ENCODE measurements around the gene ALOX5AP.
A peak's percentile ranks its signal among the peaks of the same experiment; 100 is the strongest.

ALOX5AP gene

GRCh38 chr13:30725326-30726085 lies 9.8 kb upstream of the ALOX5AP start:
- Mint-ChIP-seq H3K27me3 (no peaks in the 10 kb centered on the region), H3K27ac (no peak overlapping the region), H3K4me3 (no peak overlapping the region), H3K9me3 (no peaks in the 10 kb centered on the region), H3K4me1 (peaks cover 29% of the 10 kb centered on the region), H3K36me3 (no peaks in the 10 kb centered on the region)
- ATAC-seq, result no peak

DNA sequence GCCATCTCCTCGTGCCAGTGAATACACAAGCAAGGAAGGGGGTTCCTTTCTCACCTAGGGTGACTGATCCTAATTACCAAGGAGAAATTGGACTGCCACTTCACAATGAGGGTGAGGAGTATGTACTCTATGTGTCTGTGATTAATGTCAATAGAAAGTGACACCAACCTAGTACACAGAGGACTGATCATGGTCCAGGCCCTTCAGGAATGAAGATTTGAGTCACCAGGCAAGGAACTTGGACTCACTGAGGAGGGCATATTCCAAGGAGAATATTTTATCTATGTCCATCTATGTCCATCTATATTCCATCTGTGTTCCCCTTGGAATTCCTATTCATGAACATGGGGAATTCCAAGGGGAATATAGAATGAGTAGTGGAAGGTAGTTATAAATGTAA lies 9.2 kb upstream of the ALOX5AP start:
- no peaks in the 10 kb centered on the region for H3K36me3 Mint-ChIP-seq
- H3K4me1 Mint-ChIP-seq, result peaks cover 23% of the 10 kb centered on the region
- no peaks in the 10 kb centered on the region for H3K9me3 Mint-ChIP-seq
- H3K4me3 Mint-ChIP-seq, result no peak overlapping the region
- no peak for ATAC-seq
- no peak overlapping the region for H3K27ac Mint-ChIP-seq
- H3K27me3 Mint-ChIP-seq, result no peaks in the 10 kb centered on the region

DNA sequence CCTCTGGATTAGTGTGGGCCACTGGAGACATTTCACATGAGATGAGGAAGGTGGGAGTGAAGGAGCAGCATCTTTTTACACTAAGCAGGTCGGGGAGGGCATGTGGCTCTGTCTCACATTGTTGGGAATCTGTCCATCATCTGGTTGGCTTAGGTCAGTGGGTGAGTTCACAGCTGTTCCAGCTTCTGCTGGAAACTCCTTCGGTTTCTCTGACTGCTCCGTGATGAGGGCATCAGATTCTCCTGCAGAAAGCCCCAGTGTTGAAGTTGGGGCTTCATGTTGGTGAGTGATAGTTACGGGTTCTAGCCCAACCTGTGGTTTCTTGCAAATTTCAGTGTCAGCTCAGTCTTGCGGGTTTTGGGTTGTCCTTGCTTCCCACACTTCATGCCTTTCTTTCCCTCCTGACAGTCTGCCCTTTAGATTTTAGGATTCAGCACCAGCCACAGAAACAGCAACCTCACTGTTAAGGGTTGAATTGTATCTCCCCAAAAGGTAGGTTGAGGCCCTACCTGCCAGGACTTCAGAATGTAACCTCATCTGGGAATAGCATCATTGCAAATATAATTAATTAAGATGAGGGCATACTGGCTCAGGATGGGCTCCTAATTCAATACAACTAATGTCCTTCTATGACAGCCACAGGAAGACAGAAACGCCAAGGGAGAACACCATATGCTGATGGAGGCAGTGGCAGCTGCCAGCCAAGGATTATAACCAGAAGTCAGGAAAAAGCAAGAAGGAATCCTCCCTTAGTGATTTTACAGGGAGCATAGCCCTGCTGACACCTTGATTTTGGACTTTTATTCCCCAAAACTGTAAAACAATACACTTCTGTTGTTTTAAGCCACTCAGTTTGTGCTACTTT lies 7.6 kb upstream of the ALOX5AP start:
- H3K27me3 Mint-ChIP-seq, result no peaks in the 10 kb centered on the region
- peaks cover 14% of the 10 kb centered on the region for H3K4me1 Mint-ChIP-seq
- ATAC-seq, result no peak
- no peak overlapping the region for H3K4me3 Mint-ChIP-seq
- no peak overlapping the region for H3K27ac Mint-ChIP-seq
- no peaks in the 10 kb centered on the region for H3K36me3 Mint-ChIP-seq
- no peaks in the 10 kb centered on the region for H3K9me3 Mint-ChIP-seq

- H3K9me3 Mint-ChIP-seq, result no peaks in the 10 kb centered on the region
- no peak overlapping the region for H3K27ac Mint-ChIP-seq
- H3K4me3 Mint-ChIP-seq, result no peak overlapping the region
- ATAC-seq, result no peak
- H3K4me1 Mint-ChIP-seq, result peaks cover 18% of the 10 kb centered on the region
- H3K36me3 Mint-ChIP-seq, result no peaks in the 10 kb centered on the region
- no peaks in the 10 kb centered on the region for H3K27me3 Mint-ChIP-seq
These were observed 5.5 kb upstream of the ALOX5AP start for GRCh38 chr13:30729801-30730200.

GRCh38 chr13:30730526-30730925 lies 4.8 kb upstream of the ALOX5AP start:
- Mint-ChIP-seq H3K4me1 (peaks cover 21% of the 10 kb centered on the region), H3K9me3 (no peaks in the 10 kb centered on the region), H3K27me3 (no peaks in the 10 kb centered on the region), H3K36me3 (no peaks in the 10 kb centered on the region), H3K4me3 (no peak overlapping the region), H3K27ac (no peak overlapping the region)
- no peak for ATAC-seq

DNA sequence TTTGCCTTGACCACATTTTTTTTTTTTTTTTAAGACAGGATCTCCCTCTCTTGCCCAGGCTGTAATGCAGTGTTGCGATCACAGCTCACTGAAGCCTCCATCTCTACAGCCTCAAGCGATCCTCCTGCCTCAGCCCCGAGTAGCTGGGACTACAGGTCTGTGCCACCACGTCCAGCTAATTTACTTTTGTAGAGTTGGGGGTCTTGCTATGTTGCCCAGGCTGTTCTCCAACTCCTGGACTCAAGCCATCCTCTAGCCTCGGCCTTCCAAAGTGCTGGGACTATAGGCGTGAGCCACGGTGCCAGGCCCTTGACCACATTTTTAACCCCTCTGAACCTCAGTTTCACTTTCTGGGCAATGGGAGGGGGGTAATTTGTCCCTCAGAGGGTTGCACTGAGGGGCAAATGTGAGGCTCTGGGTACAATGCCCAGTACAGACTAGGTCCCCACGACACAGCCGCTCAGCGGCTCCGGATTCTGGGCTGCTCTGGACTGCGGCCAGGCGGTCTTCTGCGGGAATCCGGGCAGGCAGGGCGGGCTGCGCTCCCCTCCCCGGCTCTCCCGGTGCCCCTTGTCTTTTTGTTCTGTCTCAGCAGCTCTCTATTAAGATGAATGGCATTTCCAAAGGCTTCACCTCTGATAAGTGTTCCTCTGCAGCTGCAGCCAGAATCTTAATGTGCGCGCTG lies 3.8 kb upstream of the ALOX5AP start:
- H3K9me3 Mint-ChIP-seq, result no peaks in the 10 kb centered on the region
- peaks cover 31% of the 10 kb centered on the region for H3K4me1 Mint-ChIP-seq
- no peak for ATAC-seq
- no peak overlapping the region for H3K27ac Mint-ChIP-seq
- H3K4me3 Mint-ChIP-seq, result no peak overlapping the region
- no peaks in the 10 kb centered on the region for H3K36me3 Mint-ChIP-seq
- H3K27me3 Mint-ChIP-seq, result no peaks in the 10 kb centered on the region

- Mint-ChIP-seq H3K9me3 (no peaks in the 10 kb centered on the region), H3K4me3 (no peak overlapping the region), H3K27ac (no peak overlapping the region), H3K27me3 (no peaks in the 10 kb centered on the region), H3K36me3 (no peaks in the 10 kb centered on the region), H3K4me1 (peaks cover 36% of the 10 kb centered on the region)
- ATAC-seq, result no peak
These were observed 3.3 kb upstream of the ALOX5AP start for GRCh38 chr13:30732046-30732390.

DNA sequence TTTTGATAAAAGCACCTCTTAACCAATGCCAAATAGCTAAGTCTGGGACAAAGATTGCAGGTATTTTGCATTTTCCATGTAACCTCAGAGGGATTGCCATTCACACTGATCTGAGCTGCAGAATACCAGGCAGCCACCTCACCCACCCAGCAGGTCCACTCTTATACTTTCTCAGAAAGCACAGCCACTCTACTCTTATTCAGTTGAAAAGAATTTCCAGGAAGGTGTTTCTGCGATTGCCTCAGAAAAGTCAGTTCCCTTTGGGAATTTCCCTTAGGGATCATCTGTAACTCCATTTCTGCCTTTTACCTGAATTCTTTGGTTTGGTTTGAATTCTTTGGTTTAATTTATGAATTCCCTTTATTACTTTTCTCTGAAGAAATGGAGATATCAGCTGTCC lies 904 bp upstream of the ALOX5AP start:
- Mint-ChIP-seq H3K9me3 (no peaks in the 10 kb centered on the region), H3K27me3 (no peaks in the 10 kb centered on the region), H3K27ac (peak overlapping the region; percentile 86), H3K4me3 (peak overlapping the region; percentile 83), H3K4me1 (peaks cover 58% of the 10 kb centered on the region), H3K36me3 (no peaks in the 10 kb centered on the region)
- no peak for ATAC-seq

GRCh38 chr13:30735872-30736175 lies 481 bp downstream of the ALOX5AP start:
- no peaks in the 10 kb centered on the region for H3K9me3 Mint-ChIP-seq
- H3K36me3 Mint-ChIP-seq, result no peaks in the 10 kb centered on the region
- ATAC-seq, result no peak
- H3K27me3 Mint-ChIP-seq, result no peaks in the 10 kb centered on the region
- H3K27ac Mint-ChIP-seq, result peak overlapping the region; percentile 86
- H3K4me1 Mint-ChIP-seq, result peaks cover 70% of the 10 kb centered on the region
- peak overlapping the region; percentile 83 for H3K4me3 Mint-ChIP-seq

DNA sequence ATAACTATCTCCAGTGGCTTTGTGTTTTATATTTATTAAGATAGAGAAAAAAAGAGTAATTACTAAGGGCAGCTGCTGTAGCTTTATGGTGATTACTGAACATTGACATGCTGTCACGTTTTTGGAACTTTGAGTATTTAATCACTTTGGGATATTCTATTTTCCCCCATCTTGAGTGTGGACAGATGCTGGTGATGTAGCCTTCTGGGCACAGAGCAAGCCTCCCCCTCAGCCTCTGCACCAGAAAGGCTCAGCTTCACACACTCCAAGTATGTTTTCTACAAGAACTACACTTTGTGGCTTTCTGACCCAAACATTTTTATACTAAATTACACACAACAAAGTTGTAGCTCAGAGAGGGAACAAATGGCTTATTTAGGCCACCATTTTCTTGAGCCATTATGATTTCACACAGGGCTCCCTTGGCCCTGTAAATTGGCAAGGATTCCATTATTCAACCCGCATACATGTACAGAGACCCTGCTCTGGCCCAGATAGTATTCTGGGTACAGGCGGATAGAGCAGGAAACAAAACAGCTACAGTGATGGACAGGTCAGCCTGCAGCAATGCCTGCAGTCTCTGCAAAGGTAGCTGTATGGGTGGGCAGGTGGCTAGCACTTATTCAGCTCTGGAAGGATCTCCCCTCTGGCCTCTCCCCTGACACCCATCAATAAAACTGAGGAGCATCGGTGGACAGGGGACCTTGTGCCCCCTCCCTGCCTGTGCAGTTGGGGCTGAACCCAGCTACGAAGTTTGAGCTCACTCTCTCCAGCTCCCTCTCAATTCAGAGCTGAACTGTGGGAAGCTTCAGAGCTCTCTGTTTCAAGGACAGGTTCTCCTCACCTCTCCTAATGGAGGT lies 1.3 kb downstream of the ALOX5AP start:
- ATAC-seq, result no peak
- Mint-ChIP-seq H3K9me3 (no peaks in the 10 kb centered on the region), H3K4me3 (peak overlapping the region; percentile 83), H3K27ac (peak overlapping the region; percentile 86), H3K4me1 (peaks cover 71% of the 10 kb centered on the region), H3K27me3 (no peaks in the 10 kb centered on the region), H3K36me3 (no peaks in the 10 kb centered on the region)

DNA sequence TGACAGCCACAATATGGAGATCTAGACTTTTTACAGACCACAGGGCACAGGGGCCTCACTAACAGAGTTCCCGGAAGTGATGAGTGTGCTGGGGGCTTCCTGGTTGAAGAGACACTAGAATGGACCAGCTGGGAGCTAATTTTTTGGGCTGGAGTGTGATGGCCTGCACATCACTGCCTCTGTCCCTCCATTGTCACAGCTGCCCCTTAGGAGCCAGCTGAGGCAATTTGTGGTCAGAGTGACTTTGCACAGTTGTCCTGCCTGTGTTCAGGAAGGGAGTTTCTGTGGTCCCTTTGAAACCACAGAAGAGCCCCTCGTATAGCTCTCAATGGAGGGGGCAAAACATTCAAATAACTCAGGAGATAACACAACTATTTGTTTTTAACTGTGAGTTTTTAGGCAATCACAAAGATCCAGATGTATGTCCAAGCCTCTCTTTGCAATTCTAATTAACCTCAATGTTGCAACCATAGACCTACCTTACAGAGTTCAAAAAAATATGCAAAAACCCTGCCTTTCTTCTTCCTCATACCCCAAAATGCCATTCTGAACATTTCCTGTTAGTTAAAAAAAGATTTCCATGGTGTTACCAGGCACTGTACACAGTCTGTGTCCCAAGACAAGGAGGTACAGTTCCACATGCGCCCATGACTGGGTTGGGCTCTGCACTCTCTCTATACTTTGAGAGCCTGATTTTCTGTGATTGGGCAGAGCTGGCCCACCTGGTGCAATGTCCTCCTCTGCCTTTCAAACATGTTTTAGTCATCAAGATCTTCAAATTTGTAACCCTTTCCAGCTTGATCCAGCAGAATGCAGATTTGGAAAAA lies 2.4 kb downstream of the ALOX5AP start:
- Mint-ChIP-seq H3K4me1 (peaks cover 69% of the 10 kb centered on the region), H3K36me3 (no peaks in the 10 kb centered on the region), H3K4me3 (peak overlapping the region; percentile 34), H3K9me3 (no peaks in the 10 kb centered on the region), H3K27ac (peak overlapping the region; percentile 86), H3K27me3 (no peaks in the 10 kb centered on the region)
- no peak for ATAC-seq

GRCh38 chr13:30738526-30739236 lies 3.3 kb downstream of the ALOX5AP start:
- H3K27me3 Mint-ChIP-seq, result no peaks in the 10 kb centered on the region
- H3K9me3 Mint-ChIP-seq, result no peaks in the 10 kb centered on the region
- H3K4me1 Mint-ChIP-seq, result peaks cover 77% of the 10 kb centered on the region
- H3K4me3 Mint-ChIP-seq, result peak overlapping the region; percentile 3
- peak overlapping the region; percentile 86 for H3K27ac Mint-ChIP-seq
- H3K36me3 Mint-ChIP-seq, result peaks cover 9% of the 10 kb centered on the region
- ATAC-seq, result no peak

- no peak overlapping the region for H3K4me3 Mint-ChIP-seq
- peaks cover 9% of the 10 kb centered on the region for H3K36me3 Mint-ChIP-seq
- ATAC-seq, result no peak
- no peaks in the 10 kb centered on the region for H3K9me3 Mint-ChIP-seq
- H3K4me1 Mint-ChIP-seq, result peaks cover 80% of the 10 kb centered on the region
- no peak overlapping the region for H3K27ac Mint-ChIP-seq
- no peaks in the 10 kb centered on the region for H3K27me3 Mint-ChIP-seq
These were observed 3.8 kb downstream of the ALOX5AP start for GRCh38 chr13:30739237-30739528.
